Measurements from ENCODE around the gene WWOX. TPM values are rescaled to one million over a fixed set of nuclear protein-coding genes. Genes with fewer than 3 reads are reported as not detected.

The WWOX gene
- total RNA-seq, 1 donor from 2014 or later: 7.3 TPM

DNA sequence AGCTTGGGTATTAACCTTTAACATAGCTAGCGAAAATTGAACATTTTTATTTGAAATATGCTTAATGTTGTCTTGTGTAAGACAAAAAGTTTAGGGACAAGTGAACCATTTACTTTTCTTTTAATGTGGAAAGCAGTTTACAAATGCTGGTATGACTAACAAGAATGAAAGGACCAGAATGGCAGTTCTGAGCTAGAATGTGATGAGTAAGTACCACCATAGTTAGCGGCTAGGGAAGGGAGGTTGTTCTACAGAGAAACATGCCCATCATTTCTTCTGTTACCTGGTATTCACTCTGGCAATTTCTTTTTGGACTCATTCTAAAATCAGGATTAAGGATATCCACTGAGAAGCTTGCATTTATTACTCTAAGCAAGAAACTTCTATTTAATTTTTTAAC, 121.1 kb downstream of the WWOX start:
- Mint-ChIP-seq H3K4me1 (ENCODE audit: low read depth, unreplicated experiment) (no peaks in the 10 kb centered on the region), H3K27me3 (ENCODE audit: low read depth, unreplicated experiment) (no peaks in the 10 kb centered on the region), H3K4me3 (ENCODE audit: unreplicated experiment) (no peak overlapping the region), H3K36me3 (ENCODE audit: low read depth, unreplicated experiment) (no peaks in the 10 kb centered on the region), H3K9me3 (ENCODE audit: unreplicated experiment) (no peaks in the 10 kb centered on the region), H3K27ac (ENCODE audit: unreplicated experiment) (no peak overlapping the region)
- Histone ChIP-seq H3K36me3 (ENCODE audit: insufficient read depth, low read length) (no peaks in the 10 kb centered on the region), H3K27me3 (ENCODE audit: insufficient read depth, low read length) (no peaks in the 10 kb centered on the region), H4K20me1 (ENCODE audit: insufficient read depth, low read length) (no peaks in the 10 kb centered on the region), H3K9ac (ENCODE audit: low read length) (no peak overlapping the region), H3K4me1 (ENCODE audit: insufficient read depth, low read length) (no peaks in the 10 kb centered on the region), H2AFZ (ENCODE audit: low read depth, low read length) (no peak overlapping the region), H3K9me3 (ENCODE audit: insufficient read depth, low read depth, low read length) (no peaks in the 10 kb centered on the region), H3K4me3 (ENCODE audit: insufficient read depth, low read depth, low read length) (no peak overlapping the region), H3K4me2 (ENCODE audit: low read length) (no peak overlapping the region), H3K79me2 (ENCODE audit: insufficient read depth, low read length) (no peaks in the 10 kb centered on the region), H3K27ac (ENCODE audit: low read depth, low read length) (no peak overlapping the region)
- DNase-seq (ENCODE audit: low read depth) (no peak), FAIRE-seq (no peak)
- TF ChIP-seq, protein P1, sequence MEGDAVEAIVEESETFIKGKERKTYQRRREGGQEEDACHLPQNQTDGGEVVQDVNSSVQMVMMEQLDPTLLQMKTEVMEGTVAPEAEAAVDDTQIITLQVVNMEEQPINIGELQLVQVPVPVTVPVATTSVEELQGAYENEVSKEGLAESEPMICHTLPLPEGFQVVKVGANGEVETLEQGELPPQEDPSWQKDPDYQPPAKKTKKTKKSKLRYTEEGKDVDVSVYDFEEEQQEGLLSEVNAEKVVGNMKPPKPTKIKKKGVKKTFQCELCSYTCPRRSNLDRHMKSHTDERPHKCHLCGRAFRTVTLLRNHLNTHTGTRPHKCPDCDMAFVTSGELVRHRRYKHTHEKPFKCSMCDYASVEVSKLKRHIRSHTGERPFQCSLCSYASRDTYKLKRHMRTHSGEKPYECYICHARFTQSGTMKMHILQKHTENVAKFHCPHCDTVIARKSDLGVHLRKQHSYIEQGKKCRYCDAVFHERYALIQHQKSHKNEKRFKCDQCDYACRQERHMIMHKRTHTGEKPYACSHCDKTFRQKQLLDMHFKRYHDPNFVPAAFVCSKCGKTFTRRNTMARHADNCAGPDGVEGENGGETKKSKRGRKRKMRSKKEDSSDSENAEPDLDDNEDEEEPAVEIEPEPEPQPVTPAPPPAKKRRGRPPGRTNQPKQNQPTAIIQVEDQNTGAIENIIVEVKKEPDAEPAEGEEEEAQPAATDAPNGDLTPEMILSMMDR (IDR thresholded peaks at IDR 0.05; ENCODE audit: insufficient read depth, low read depth, low read length): no peak
- TF ChIP-seq EZH2 (IDR thresholded peaks at IDR 0.05; ENCODE audit: insufficient read depth, low read length): no peak

GRCh38 chr16:78221892-78222291, 122.4 kb downstream of the WWOX start:
- DNase-seq (ENCODE audit: low read depth): no peak
- no peaks in the 10 kb centered on the region for H3K36me3 Mint-ChIP-seq (ENCODE audit: low read depth, unreplicated experiment)
- TF ChIP-seq, protein P1 (IDR thresholded peaks at IDR 0.05; ENCODE audit: insufficient read depth, low read depth, low read length): no peak
- no peak for TF ChIP-seq EZH2 (IDR thresholded peaks at IDR 0.05; ENCODE audit: insufficient read depth, low read length)
- H3K27me3 Mint-ChIP-seq (ENCODE audit: low read depth, unreplicated experiment): no peaks in the 10 kb centered on the region
- Histone ChIP-seq H3K79me2 (ENCODE audit: insufficient read depth, low read length) (no peaks in the 10 kb centered on the region), H3K36me3 (ENCODE audit: insufficient read depth, low read length) (no peaks in the 10 kb centered on the region), H3K27me3 (ENCODE audit: insufficient read depth, low read length) (peaks cover 2% of the 10 kb centered on the region), H3K4me1 (ENCODE audit: insufficient read depth, low read length) (no peaks in the 10 kb centered on the region), H3K4me2 (ENCODE audit: low read length) (no peak overlapping the region), H3K27ac (ENCODE audit: low read depth, low read length) (no peak overlapping the region), H4K20me1 (ENCODE audit: insufficient read depth, low read length) (no peaks in the 10 kb centered on the region), H2AFZ (ENCODE audit: low read depth, low read length) (no peak overlapping the region), H3K9me3 (ENCODE audit: insufficient read depth, low read depth, low read length) (no peaks in the 10 kb centered on the region), H3K9ac (ENCODE audit: low read length) (no peak overlapping the region), H3K4me3 (ENCODE audit: insufficient read depth, low read depth, low read length) (no peak overlapping the region)
- no peaks in the 10 kb centered on the region for H3K4me1 Mint-ChIP-seq (ENCODE audit: low read depth, unreplicated experiment)
- FAIRE-seq: no peak
- H3K4me3 Mint-ChIP-seq (ENCODE audit: unreplicated experiment): no peak overlapping the region
- H3K9me3 Mint-ChIP-seq (ENCODE audit: unreplicated experiment): no peaks in the 10 kb centered on the region
- H3K27ac Mint-ChIP-seq (ENCODE audit: unreplicated experiment): no peak overlapping the region

GRCh38 chr16:78224342-78224741, 124.9 kb downstream of the WWOX start:
- H3K4me3 Mint-ChIP-seq (ENCODE audit: unreplicated experiment): no peak overlapping the region
- H2AFZ ChIP-seq (ENCODE audit: low read depth, low read length): no peak overlapping the region
- no peaks in the 10 kb centered on the region for H3K9me3 Mint-ChIP-seq (ENCODE audit: unreplicated experiment)
- H3K9ac ChIP-seq (ENCODE audit: low read length): no peak overlapping the region
- H4K20me1 ChIP-seq (ENCODE audit: insufficient read depth, low read length): no peaks in the 10 kb centered on the region
- no peaks in the 10 kb centered on the region for H3K9me3 ChIP-seq (ENCODE audit: insufficient read depth, low read depth, low read length)
- H3K27ac ChIP-seq (ENCODE audit: low read depth, low read length): no peak overlapping the region
- H3K4me2 ChIP-seq (ENCODE audit: low read length): no peak overlapping the region
- DNase-seq (ENCODE audit: low read depth) (no peak), FAIRE-seq (no peak)
- no peaks in the 10 kb centered on the region for H3K27me3 Mint-ChIP-seq (ENCODE audit: low read depth, unreplicated experiment)
- no peak overlapping the region for H3K27ac Mint-ChIP-seq (ENCODE audit: unreplicated experiment)
- H3K4me1 Mint-ChIP-seq (ENCODE audit: low read depth, unreplicated experiment): no peaks in the 10 kb centered on the region
- H3K79me2 ChIP-seq (ENCODE audit: insufficient read depth, low read length): no peaks in the 10 kb centered on the region
- no peaks in the 10 kb centered on the region for H3K4me1 ChIP-seq (ENCODE audit: insufficient read depth, low read length)
- peaks cover 3% of the 10 kb centered on the region for H3K27me3 ChIP-seq (ENCODE audit: insufficient read depth, low read length)
- H3K36me3 Mint-ChIP-seq (ENCODE audit: low read depth, unreplicated experiment): no peaks in the 10 kb centered on the region
- no peaks in the 10 kb centered on the region for H3K36me3 ChIP-seq (ENCODE audit: insufficient read depth, low read length)
- TF ChIP-seq, protein P1 (IDR thresholded peaks at IDR 0.05; ENCODE audit: insufficient read depth, low read depth, low read length): no peak
- TF ChIP-seq EZH2 (IDR thresholded peaks at IDR 0.05; ENCODE audit: insufficient read depth, low read length): no peak
- H3K4me3 ChIP-seq (ENCODE audit: insufficient read depth, low read depth, low read length): no peak overlapping the region
